DND-41 (cell line): ENCODE data around the gene DNAH11.

ENCODE experiments used
- EZH2 ChIP-seq: IDR thresholded peaks from 3 replicates; pipeline ENCODE4 v1.6.1; 2012; ENCODE audit warnings: borderline replicate concordance, low read depth, mild to moderate bottlenecking, moderate library complexity, low read length, inconsistent platforms; ENCODE audit not compliant: severe bottlenecking
- TF ChIP-seq, protein P1 (sequence below): IDR thresholded peaks from 2 replicates; pipeline ENCODE4 v1.5.1; 2012; ENCODE audit warnings: borderline replicate concordance, low read length, moderate library complexity, mild to moderate bottlenecking; ENCODE audit not compliant: poor library complexity, severe bottlenecking; ENCODE audit errors: extremely low read depth

DNA sequence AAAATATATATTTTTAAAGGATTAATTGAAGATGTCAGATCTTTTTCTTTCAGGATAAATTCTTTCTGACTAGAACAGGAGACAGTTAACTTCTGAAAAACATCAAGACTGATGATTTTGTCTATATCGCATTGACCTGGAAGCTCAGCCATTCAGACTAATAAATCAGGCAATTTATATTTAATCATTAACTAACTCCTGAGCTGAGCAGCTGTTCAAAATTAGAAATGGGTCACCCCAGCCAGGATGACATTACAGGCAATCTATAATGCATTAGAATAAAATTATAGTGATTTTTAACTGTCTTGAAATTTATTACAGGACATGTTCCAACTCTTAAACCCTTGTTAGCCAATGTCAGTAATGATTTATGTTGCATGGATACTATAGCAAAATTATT lies 263.0 kb downstream of the DNAH11 start:
- TF ChIP-seq, protein P1, sequence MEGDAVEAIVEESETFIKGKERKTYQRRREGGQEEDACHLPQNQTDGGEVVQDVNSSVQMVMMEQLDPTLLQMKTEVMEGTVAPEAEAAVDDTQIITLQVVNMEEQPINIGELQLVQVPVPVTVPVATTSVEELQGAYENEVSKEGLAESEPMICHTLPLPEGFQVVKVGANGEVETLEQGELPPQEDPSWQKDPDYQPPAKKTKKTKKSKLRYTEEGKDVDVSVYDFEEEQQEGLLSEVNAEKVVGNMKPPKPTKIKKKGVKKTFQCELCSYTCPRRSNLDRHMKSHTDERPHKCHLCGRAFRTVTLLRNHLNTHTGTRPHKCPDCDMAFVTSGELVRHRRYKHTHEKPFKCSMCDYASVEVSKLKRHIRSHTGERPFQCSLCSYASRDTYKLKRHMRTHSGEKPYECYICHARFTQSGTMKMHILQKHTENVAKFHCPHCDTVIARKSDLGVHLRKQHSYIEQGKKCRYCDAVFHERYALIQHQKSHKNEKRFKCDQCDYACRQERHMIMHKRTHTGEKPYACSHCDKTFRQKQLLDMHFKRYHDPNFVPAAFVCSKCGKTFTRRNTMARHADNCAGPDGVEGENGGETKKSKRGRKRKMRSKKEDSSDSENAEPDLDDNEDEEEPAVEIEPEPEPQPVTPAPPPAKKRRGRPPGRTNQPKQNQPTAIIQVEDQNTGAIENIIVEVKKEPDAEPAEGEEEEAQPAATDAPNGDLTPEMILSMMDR, result no peak
- TF ChIP-seq EZH2, result no peak
